Measurements from ENCODE around the gene PPP2R2D.

PPP2R2D gene

GRCh38 chr10:131858118-131858515, 42.7 kb upstream of the PPP2R2D start:
- 93% methylated on average over 11 of the region's 11 CpGs for WGBS
- H3K27ac ChIP-seq (ENCODE audit: low read depth, low read length) = no peak overlapping the region
- no peaks in the 10 kb centered on the region for H3K27me3 ChIP-seq (ENCODE audit: insufficient read depth, low read length)
- no peaks in the 10 kb centered on the region for H3K9me3 ChIP-seq (ENCODE audit: insufficient read depth, low read depth, low read length)
- H3K9ac ChIP-seq (ENCODE audit: low read depth, low read length) = no peak overlapping the region
- no peaks in the 10 kb centered on the region for H3K36me3 ChIP-seq (ENCODE audit: insufficient read depth, low read length)
- H3K4me1 ChIP-seq (ENCODE audit: insufficient read depth, low read length) = no peaks in the 10 kb centered on the region
- H3K4me3 ChIP-seq (ENCODE audit: low read length) = no peak overlapping the region

- no peak overlapping the region for H3K4me3 ChIP-seq (ENCODE audit: low read length)
- no peaks in the 10 kb centered on the region for H3K27me3 ChIP-seq (ENCODE audit: insufficient read depth, low read length)
- no peaks in the 10 kb centered on the region for H3K9me3 ChIP-seq (ENCODE audit: insufficient read depth, low read depth, low read length)
- no peaks in the 10 kb centered on the region for H3K36me3 ChIP-seq (ENCODE audit: insufficient read depth, low read length)
- H3K4me1 ChIP-seq (ENCODE audit: insufficient read depth, low read length) = no peaks in the 10 kb centered on the region
- no peak overlapping the region for H3K9ac ChIP-seq (ENCODE audit: low read depth, low read length)
- 90% methylated on average over 35 of the region's 35 CpGs for WGBS
- no peak overlapping the region for H3K27ac ChIP-seq (ENCODE audit: low read depth, low read length)
Observed at GRCh38 chr10:131858583-131859340, 42.0 kb upstream of the PPP2R2D start.

GRCh38 chr10:131859341-131860020, 41.3 kb upstream of the PPP2R2D start:
- 86% methylated on average over 9 of the region's 9 CpGs for WGBS
- Histone ChIP-seq H3K36me3 (ENCODE audit: insufficient read depth, low read length) (no peaks in the 10 kb centered on the region), H3K27me3 (ENCODE audit: insufficient read depth, low read length) (no peaks in the 10 kb centered on the region)

GRCh38 chr10:131860311-131860710, 40.5 kb upstream of the PPP2R2D start:
- Histone ChIP-seq H3K4me3 (ENCODE audit: low read length) (no peak overlapping the region), H3K27me3 (ENCODE audit: insufficient read depth, low read length) (no peaks in the 10 kb centered on the region), H3K36me3 (ENCODE audit: insufficient read depth, low read length) (no peaks in the 10 kb centered on the region), H3K27ac (ENCODE audit: low read depth, low read length) (no peak overlapping the region), H3K4me1 (ENCODE audit: insufficient read depth, low read length) (no peaks in the 10 kb centered on the region), H3K9me3 (ENCODE audit: insufficient read depth, low read depth, low read length) (no peaks in the 10 kb centered on the region), H3K9ac (ENCODE audit: low read depth, low read length) (no peak overlapping the region)
- 96% methylated on average over 6 of the region's 7 CpGs for WGBS

More at GRCh38 chr10:131859341-131860020, 41.3 kb upstream of the PPP2R2D start:
- no peak overlapping the region for H3K9ac ChIP-seq (ENCODE audit: low read depth, low read length)
- H3K4me3 ChIP-seq (ENCODE audit: low read length) = no peak overlapping the region
- H3K27ac ChIP-seq (ENCODE audit: low read depth, low read length) = no peak overlapping the region
- H3K9me3 ChIP-seq (ENCODE audit: insufficient read depth, low read depth, low read length) = no peaks in the 10 kb centered on the region
- no peaks in the 10 kb centered on the region for H3K4me1 ChIP-seq (ENCODE audit: insufficient read depth, low read length)

GRCh38 chr10:131860806-131861440, 39.9 kb upstream of the PPP2R2D start:
- Histone ChIP-seq H3K27ac (ENCODE audit: low read depth, low read length) (no peak overlapping the region), H3K27me3 (ENCODE audit: insufficient read depth, low read length) (no peaks in the 10 kb centered on the region), H3K9me3 (ENCODE audit: insufficient read depth, low read depth, low read length) (no peaks in the 10 kb centered on the region), H3K4me3 (ENCODE audit: low read length) (no peak overlapping the region), H3K9ac (ENCODE audit: low read depth, low read length) (no peak overlapping the region), H3K36me3 (ENCODE audit: insufficient read depth, low read length) (no peaks in the 10 kb centered on the region), H3K4me1 (ENCODE audit: insufficient read depth, low read length) (no peaks in the 10 kb centered on the region)
- 78% methylated on average over 11 of the region's 11 CpGs for WGBS

GRCh38 chr10:131862548-131862947, 38.3 kb upstream of the PPP2R2D start:
- WGBS = 84% methylated on average over 4 of the region's 4 CpGs
- no peaks in the 10 kb centered on the region for H3K9me3 ChIP-seq (ENCODE audit: insufficient read depth, low read depth, low read length)
- no peaks in the 10 kb centered on the region for H3K4me1 ChIP-seq (ENCODE audit: insufficient read depth, low read length)
- H3K27ac ChIP-seq (ENCODE audit: low read depth, low read length) = no peak overlapping the region
- no peaks in the 10 kb centered on the region for H3K36me3 ChIP-seq (ENCODE audit: insufficient read depth, low read length)
- no peak overlapping the region for H3K9ac ChIP-seq (ENCODE audit: low read depth, low read length)
- no peak overlapping the region for H3K4me3 ChIP-seq (ENCODE audit: low read length)
- no peaks in the 10 kb centered on the region for H3K27me3 ChIP-seq (ENCODE audit: insufficient read depth, low read length)

- 87% methylated on average over 14 of the region's 14 CpGs for WGBS
- no peak overlapping the region for H3K9ac ChIP-seq (ENCODE audit: low read depth, low read length)
- no peaks in the 10 kb centered on the region for H3K27me3 ChIP-seq (ENCODE audit: insufficient read depth, low read length)
- H3K27ac ChIP-seq (ENCODE audit: low read depth, low read length) = no peak overlapping the region
- H3K9me3 ChIP-seq (ENCODE audit: insufficient read depth, low read depth, low read length) = no peaks in the 10 kb centered on the region
- H3K4me3 ChIP-seq (ENCODE audit: low read length) = no peak overlapping the region
- no peaks in the 10 kb centered on the region for H3K4me1 ChIP-seq (ENCODE audit: insufficient read depth, low read length)
- H3K36me3 ChIP-seq (ENCODE audit: insufficient read depth, low read length) = no peaks in the 10 kb centered on the region
Observed at GRCh38 chr10:131865223-131865917, 35.4 kb upstream of the PPP2R2D start.

GRCh38 chr10:131866673-131867072, 34.1 kb upstream of the PPP2R2D start:
- no peaks in the 10 kb centered on the region for H3K36me3 ChIP-seq (ENCODE audit: insufficient read depth, low read length)
- no peak overlapping the region for H3K9ac ChIP-seq (ENCODE audit: low read depth, low read length)
- WGBS = 91% methylated on average over 10 of the region's 10 CpGs
- no peaks in the 10 kb centered on the region for H3K4me1 ChIP-seq (ENCODE audit: insufficient read depth, low read length)
- no peaks in the 10 kb centered on the region for H3K9me3 ChIP-seq (ENCODE audit: insufficient read depth, low read depth, low read length)
- no peaks in the 10 kb centered on the region for H3K27me3 ChIP-seq (ENCODE audit: insufficient read depth, low read length)
- no peak overlapping the region for H3K4me3 ChIP-seq (ENCODE audit: low read length)
- no peak overlapping the region for H3K27ac ChIP-seq (ENCODE audit: low read depth, low read length)

- Histone ChIP-seq H3K36me3 (ENCODE audit: insufficient read depth, low read length) (no peaks in the 10 kb centered on the region), H3K9ac (ENCODE audit: low read depth, low read length) (no peak overlapping the region), H3K9me3 (ENCODE audit: insufficient read depth, low read depth, low read length) (no peaks in the 10 kb centered on the region), H3K27me3 (ENCODE audit: insufficient read depth, low read length) (no peaks in the 10 kb centered on the region), H3K4me1 (ENCODE audit: insufficient read depth, low read length) (no peaks in the 10 kb centered on the region), H3K4me3 (ENCODE audit: low read length) (no peak overlapping the region), H3K27ac (ENCODE audit: low read depth, low read length) (no peak overlapping the region)
- 90% methylated on average over 10 of the region's 10 CpGs for WGBS
Observed at GRCh38 chr10:131868436-131868835, 32.4 kb upstream of the PPP2R2D start.

GRCh38 chr10:131869344-131869743, 31.5 kb upstream of the PPP2R2D start:
- Histone ChIP-seq H3K4me1 (ENCODE audit: insufficient read depth, low read length) (no peaks in the 10 kb centered on the region), H3K4me3 (ENCODE audit: low read length) (no peak overlapping the region), H3K27me3 (ENCODE audit: insufficient read depth, low read length) (no peaks in the 10 kb centered on the region), H3K9me3 (ENCODE audit: insufficient read depth, low read depth, low read length) (no peaks in the 10 kb centered on the region), H3K9ac (ENCODE audit: low read depth, low read length) (no peak overlapping the region), H3K36me3 (ENCODE audit: insufficient read depth, low read length) (no peaks in the 10 kb centered on the region), H3K27ac (ENCODE audit: low read depth, low read length) (no peak overlapping the region)
- WGBS = 96% methylated on average over 7 of the region's 8 CpGs

GRCh38 chr10:131870411-131870810, 30.4 kb upstream of the PPP2R2D start:
- Histone ChIP-seq H3K9me3 (ENCODE audit: insufficient read depth, low read depth, low read length) (no peaks in the 10 kb centered on the region), H3K9ac (ENCODE audit: low read depth, low read length) (no peak overlapping the region), H3K36me3 (ENCODE audit: insufficient read depth, low read length) (no peaks in the 10 kb centered on the region), H3K4me3 (ENCODE audit: low read length) (no peak overlapping the region), H3K27me3 (ENCODE audit: insufficient read depth, low read length) (no peaks in the 10 kb centered on the region), H3K27ac (ENCODE audit: low read depth, low read length) (no peak overlapping the region), H3K4me1 (ENCODE audit: insufficient read depth, low read length) (no peaks in the 10 kb centered on the region; the same call in 1 of the 2 replicates)
- WGBS = 90% methylated on average over 8 of the region's 8 CpGs

All from HUES64 (cell line).